ENCODE data around the gene TMEFF1.

The TMEFF1 gene

DNA sequence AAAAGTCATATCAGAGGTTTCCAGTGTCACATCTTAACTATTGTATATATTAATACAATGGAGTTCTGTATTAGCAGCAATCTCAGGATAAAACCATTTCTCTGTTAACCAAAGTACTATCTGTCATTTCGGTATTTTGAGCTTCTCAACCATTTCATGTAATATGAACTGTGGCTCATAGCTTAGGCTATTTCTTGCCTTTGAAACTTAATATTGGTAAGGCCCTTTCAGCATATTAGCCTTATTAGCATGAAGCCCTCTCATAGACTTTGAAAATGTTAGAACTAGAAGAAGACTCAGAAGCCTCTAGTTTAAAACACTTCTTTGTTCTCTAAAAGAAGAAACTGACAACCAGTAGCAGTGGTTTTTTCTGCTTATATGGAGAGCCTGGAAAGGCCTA, 105.7 kb downstream of the TMEFF1 start:
- DNase-seq, result no peak

DNA sequence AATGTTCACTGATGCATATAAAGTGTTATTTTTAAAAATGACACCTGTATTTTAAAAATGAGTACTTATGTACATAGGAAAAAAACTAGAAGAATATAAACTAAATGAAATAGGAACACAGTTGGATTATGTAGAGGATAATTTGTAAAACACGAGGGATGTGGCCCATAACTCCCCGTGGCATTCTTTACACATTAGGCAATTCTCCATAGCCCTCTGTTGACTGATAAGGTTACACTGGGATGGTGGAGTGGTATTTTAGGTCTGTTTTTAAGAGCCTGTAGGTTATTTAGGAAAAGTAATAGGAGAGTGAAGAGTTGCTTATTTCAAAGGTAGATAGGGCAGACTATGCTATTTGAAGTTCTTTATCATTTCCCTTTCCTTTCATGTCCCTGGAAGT, 106.7 kb downstream of the TMEFF1 start:
- DNase-seq, result no peak

GRCh38 chr9:100580257-100580656, 107.3 kb downstream of the TMEFF1 start:
- DNase-seq, result no peak

DNA sequence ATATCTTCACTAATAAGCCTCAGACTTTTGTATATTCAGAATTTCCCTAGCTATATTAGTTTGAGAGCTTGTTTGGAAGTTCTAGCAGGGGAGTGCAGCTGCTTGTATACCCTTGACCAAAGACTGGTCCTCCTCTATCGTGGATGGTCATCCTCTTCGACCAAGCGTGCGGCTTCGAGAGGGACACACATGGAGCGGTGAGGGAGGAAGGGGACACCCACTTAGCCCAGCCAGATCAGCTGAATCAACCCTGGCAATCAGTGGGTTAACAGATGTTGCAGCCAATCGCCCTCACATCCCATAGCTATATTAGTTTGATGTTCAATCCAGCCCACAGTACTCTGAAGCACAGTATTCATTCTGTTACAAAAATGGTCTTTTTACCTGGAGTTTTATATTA, 108.1 kb downstream of the TMEFF1 start:
- no peak for DNase-seq

GRCh38 chr9:100581661-100582060, 108.7 kb downstream of the TMEFF1 start:
- DNase-seq, result no peak

DNA sequence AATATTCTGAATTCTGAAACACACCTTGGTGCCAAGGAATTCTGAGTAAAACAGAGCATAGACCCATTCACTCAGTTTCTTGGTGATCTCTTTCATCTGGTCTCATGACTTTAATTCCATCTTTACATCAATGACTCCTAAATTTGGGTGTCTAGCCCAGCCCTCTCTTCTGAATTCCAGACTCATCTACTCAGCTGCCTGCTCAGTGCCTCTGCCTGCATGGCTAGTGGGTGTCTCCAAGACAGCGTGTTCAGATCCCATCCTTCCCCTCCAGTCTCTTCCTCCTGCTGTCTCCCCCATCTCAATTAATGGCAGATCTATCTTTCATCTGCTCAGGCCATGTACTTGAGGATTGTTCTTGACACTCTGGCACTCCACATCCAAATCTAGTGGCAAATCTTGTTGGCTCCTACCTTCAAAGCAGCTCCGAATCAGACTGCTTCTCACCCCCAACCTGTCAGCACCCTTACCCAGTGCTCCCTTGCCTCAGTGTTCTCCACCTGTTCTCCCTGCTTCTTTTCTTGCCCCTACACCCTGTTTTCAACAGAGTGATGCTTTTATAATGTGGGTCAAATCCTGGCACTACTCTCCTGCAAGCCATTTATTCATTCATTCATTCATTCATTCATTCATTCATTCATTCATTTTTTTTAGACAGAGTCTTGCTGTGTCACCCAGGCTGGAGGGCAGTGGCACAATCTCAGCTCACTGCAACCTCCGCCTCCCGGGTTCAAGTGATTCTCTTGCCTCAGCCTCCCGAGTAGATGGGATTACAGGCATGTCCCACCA, 110.3 kb downstream of the TMEFF1 start:
- no peak for DNase-seq

- no peak for DNase-seq
Measured at GRCh38 chr9:100584951-100585350, 112.0 kb downstream of the TMEFF1 start.

- DNase-seq, result no peak
Measured at GRCh38 chr9:100586093-100586492, 113.1 kb downstream of the TMEFF1 start.

GRCh38 chr9:100587375-100587774, 114.4 kb downstream of the TMEFF1 start:
- DNase-seq, result no peak

- DNase-seq, result no peak
Measured at GRCh38 chr9:100589582-100589981, 116.6 kb downstream of the TMEFF1 start.

DNA sequence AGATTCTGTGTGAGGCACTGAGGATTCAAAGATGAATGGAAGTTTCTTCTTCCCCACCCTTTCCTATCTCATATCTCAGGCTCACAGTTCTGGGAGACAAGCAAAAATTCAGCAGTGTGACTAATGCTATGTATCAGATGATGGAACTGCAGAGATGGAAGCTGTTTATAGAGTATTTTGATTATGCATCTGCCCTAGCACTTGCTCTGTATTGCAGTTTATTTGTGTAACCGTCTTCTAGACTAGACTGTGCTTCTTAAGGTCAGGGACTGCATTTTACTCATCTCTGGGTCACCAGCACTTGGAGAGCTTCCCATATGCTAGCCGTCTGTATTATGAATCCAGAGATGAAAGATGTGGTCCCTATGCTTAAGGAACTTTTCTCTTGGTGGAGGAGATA, 117.5 kb downstream of the TMEFF1 start:
- no peak for DNase-seq

DNA sequence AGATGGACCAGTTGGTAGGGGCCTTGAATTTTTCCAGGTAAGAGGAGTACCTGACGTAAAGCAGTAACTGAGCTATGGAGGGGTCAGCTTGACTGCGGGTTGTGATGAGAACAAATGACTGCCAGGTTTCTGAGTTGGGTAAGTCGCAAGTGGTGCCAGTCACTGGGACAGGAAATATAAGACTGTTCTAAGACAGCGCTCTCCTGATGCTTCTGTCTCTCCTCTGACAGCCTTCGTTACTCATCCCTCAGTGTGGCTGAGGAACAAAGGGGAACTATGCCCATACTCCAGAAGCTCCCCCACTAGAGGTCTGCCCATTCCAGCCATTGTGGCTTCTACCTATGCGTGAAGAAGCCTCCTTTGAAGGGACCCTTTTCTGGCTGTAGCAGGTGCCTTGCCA, 118.2 kb downstream of the TMEFF1 start:
- no peak for DNase-seq

GRCh38 chr9:100591639-100592412, 118.9 kb downstream of the TMEFF1 start:
- no peak for DNase-seq

DNA sequence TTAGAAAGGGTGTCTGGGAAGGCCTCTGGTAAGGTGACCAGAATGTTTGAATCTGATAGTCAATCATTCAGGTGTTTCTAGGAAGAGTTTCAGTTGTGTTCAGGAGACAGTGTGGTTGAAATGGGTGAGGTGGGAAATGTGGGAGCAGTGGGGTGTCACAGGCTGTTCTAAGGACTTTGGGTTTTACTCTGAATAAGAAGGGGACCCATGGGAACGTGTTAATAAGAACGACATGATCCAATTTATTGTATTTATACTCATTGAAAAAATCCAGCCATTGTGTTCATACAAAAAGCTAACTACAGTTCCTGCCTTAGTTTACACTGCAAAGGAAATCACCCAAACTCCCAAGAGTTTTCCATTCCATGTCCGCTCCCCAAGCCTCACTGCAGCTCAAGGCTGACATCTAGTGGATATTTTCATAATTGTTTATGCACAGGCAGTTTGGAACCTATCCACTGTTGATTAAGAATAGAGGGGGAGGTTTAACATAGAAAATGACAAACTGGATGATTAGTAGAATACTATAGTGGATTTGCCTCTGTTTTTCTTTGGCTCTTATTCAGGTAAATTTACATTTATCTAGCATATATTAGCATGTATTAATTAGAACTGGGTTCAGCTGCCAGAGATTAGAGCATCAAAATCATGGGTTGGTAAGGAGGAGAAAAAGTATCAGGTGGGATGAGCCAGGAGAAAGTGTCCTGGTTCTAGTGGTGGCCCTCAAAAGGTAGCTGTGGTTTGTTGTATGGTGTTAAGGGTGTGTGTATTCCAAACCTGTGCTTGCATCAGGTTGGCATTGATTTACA, 122.6 kb downstream of the TMEFF1 start:
- DNase-seq, result no peak

DNA sequence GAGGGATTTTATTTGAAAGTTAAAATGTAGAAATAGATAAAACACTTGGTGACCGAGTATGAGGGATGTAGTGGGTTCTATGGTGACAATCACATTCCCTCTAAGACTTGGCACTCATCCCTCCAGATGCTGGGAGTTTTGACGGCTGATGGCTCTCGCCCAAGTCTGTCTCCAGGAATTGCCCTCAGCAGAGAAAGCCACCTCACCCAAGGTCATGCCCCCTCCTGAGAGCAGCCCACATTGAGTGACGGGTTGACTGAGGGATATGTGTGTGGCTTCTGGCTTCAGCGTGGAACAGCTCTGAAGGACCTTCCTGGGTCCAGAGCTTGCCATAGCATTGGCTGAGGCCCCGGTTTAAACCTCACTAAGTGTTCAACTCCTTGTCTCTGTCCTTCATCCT, 124.3 kb downstream of the TMEFF1 start:
- no peak for DNase-seq

- peak; percentile 93 for DNase-seq
Measured at GRCh38 chr9:100598641-100599145, 125.7 kb downstream of the TMEFF1 start.

DNA sequence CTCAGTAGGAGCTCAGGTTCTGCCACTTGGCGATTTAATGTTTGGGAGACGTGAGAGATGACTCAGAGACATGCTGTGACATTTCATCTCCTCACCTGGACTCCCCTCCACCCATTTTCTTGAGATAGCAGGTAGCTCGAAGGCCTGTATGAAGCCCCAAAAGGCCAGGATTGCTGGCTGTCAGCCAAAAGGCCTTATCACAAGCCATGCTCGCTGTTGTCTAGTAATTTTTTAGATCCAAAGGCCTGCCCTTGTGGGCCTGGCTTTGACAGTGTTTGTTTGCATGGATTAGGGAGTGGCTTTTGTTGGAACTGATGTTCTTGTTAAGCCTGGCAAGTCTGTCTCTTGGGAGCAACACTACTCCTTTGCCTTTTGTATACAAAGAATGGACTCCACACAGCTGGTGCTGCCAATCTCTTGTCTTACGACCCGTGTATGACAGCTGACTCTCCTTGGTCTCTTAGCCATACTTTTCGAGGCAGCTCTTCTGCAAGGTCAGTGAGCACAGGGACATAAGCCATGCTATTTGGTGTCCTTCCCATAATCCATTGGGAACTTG, 127.7 kb downstream of the TMEFF1 start:
- no peak for DNase-seq

DNA sequence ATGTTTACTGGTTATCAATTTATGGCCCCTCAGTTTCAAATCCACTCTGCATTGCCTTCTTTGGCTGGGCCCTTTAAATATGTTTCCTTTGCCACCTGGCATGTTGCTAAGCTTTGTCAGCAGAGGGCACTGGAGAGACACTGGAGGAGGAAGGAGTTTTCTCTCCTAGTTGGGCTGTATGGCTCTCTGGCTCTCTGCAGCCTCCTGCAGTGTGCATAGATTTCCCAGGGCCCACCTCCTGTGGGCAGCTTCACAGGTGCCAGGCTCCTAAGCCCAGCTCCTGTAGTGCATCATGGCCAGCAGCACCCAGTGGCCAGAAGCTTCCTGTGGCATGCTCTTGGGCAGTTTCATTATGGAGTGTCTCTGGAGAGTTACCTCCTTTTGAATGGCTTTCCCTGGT, 128.3 kb downstream of the TMEFF1 start:
- no peak for DNase-seq

DNA sequence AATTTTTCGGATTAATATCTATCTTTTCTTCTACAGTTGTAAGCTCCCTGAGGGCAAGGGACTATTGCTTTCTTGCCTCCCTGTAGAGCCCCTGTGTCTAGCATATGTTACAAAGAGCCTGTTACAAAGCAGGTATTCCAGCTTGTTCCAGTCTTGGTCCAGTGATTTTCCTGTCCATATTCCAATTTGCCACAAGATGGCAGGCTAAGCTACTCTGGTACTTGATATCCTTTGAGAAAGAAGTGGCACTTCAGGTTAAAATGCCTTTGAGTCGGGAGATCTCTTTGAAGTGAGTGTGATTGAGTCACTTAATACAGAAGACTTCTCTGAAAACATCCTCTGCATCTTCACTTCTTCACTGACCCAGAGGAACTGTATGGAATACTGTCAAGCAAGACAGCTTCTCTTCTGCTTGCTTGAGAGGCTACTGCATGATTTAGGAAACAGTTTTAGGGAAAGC, 129.4 kb downstream of the TMEFF1 start:
- DNase-seq, result no peak

GRCh38 chr9:100605405-100605804, 132.5 kb downstream of the TMEFF1 start:
- no peak for DNase-seq

- DNase-seq, result no peak
Measured at GRCh38 chr9:100619194-100619593, 146.2 kb downstream of the TMEFF1 start.

DNA sequence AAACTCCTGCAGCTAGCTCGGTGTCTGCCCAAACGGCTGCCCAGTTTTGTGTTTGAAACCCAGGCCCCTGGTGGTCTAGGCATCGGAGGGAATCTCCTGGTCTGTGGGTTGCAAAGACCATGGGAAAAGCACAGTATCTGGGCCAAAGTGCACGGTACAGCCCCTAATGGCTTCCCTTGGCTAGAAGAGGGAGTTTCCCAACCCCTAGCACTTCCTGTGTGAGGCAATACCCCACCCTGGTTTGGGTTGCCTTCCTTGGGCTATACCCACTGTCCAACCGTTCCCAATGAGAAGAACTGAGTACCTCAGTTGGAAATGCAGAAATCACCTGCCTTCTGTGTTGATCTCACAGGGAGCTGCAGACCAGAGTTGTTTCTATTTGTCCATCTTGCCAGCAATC, 146.7 kb downstream of the TMEFF1 start:
- no peak for DNase-seq

DNA sequence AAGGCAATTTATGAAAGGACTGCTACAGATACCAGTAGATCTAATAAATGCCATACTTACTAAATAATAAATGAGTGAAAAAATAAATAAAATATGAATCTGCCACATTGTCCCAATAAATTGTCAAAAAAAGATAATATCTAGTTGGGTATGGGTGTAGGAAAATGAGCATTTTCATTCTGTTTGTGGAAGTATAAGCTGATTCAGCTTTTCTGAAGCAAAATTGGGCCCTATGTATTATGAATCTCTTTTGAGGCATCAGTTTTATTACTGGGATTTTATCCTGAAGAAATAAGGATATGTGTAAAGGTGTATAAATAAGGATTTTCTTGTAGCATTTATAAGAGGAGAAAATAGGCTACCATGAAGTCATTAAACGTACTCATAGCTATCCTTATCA, 151.0 kb downstream of the TMEFF1 start:
- no peak for DNase-seq

All from activated CD8-positive, alpha-beta memory T cell treated with anti-CD3 and anti-CD28 coated beads for 24 hours (primary cell).